Measurements from ENCODE around the gene BAX.

BAX gene

DNA sequence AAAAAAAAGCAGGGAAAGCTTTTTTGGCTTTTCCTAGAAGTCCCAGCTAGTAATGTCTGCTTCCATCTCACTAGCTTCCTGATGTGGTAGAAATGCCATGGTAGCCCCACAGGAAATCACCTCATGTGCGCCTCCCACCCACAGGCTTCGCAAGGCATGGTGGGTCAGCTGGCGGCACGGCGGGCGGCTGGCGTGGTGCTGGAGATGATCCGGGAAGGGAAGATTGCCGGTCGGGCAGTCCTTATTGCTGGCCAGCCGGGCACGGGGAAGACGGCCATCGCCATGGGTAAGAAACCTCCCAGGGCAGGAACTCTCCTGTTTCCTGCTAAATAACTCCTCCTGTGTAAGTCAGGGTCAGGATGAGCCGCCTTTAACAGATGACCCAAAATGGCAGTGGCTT lies 49.5 kb downstream of the BAX start:
- peaks cover 3% of the 10 kb centered on the region; the same call in 1 of the 2 replicates for H3K36me3 ChIP-seq (replicated peaks; ENCODE audit: insufficient read depth, low read length)

DNA sequence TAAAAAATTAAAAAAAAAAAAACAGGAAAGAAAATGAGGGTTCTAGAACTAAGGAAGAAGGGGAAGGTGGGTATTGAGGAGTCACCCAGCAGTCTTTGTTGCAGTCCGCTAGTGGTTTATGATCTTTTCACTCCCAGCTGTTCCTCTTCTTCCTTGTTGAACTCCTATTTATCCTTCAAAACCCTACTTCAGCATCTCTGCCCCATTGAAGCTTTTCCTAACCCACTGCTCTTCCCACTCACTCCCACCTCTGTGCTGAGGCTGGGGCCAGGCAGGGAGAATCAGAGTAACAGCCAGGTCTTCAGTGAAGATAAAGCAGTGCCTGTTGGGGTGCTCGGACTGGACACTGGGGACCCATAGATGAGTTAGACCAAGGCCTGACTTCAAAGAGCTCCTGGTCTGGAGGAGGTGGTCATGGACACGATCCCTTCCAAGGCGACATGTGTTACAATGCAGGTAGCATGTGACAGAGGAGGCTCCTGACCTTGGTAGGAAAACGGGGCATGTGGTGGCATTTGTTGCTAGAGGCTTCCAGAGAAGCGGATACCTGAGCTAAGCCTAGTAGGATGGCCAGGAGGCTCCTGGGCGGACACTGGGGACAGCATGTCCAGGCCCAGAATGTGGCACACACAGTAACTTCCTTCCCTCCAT lies 50.4 kb downstream of the BAX start:
- H4K20me1 ChIP-seq (ENCODE audit: insufficient read depth, low read length) = no peaks in the 10 kb centered on the region

More for the DNA sequence above, 49.5 kb downstream of the BAX start:
- H3K4me3 ChIP-seq (ENCODE audit: low read length) = no peak overlapping the region
- no peaks in the 10 kb centered on the region for H3K9me2 ChIP-seq (replicated peaks; ENCODE audit: insufficient read depth, low read length)
- TF ChIP-seq EZH2 (optimal IDR thresholded peaks at IDR 0.05; ENCODE audit: low read depth, low read length) (no peak), EZH2phosphoT487 (IDR thresholded peaks at IDR 0.05; ENCODE audit: low read length) (no peak)
- TF ChIP-seq, protein P1, sequence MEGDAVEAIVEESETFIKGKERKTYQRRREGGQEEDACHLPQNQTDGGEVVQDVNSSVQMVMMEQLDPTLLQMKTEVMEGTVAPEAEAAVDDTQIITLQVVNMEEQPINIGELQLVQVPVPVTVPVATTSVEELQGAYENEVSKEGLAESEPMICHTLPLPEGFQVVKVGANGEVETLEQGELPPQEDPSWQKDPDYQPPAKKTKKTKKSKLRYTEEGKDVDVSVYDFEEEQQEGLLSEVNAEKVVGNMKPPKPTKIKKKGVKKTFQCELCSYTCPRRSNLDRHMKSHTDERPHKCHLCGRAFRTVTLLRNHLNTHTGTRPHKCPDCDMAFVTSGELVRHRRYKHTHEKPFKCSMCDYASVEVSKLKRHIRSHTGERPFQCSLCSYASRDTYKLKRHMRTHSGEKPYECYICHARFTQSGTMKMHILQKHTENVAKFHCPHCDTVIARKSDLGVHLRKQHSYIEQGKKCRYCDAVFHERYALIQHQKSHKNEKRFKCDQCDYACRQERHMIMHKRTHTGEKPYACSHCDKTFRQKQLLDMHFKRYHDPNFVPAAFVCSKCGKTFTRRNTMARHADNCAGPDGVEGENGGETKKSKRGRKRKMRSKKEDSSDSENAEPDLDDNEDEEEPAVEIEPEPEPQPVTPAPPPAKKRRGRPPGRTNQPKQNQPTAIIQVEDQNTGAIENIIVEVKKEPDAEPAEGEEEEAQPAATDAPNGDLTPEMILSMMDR (IDR thresholded peaks at IDR 0.05; ENCODE audit: low read length) = no peak
- H3K4me2 ChIP-seq (ENCODE audit: low read depth, low read length) = no peak overlapping the region
- H3K27ac ChIP-seq (ENCODE audit: low read length) = no peak overlapping the region
- no peaks in the 10 kb centered on the region for H4K20me1 ChIP-seq (ENCODE audit: insufficient read depth, low read length)
- H3K9me3 ChIP-seq (replicated peaks; ENCODE audit: insufficient read depth, low read length) = no peaks in the 10 kb centered on the region
- no peak for DNase-seq
- no peaks in the 10 kb centered on the region for H3F3A ChIP-seq (ENCODE audit: insufficient read depth, low read length)
- H3K27me3 ChIP-seq (replicated peaks; ENCODE audit: insufficient read depth, low read length) = no peaks in the 10 kb centered on the region
- H3K79me2 ChIP-seq (ENCODE audit: low read length) = peaks cover 7% of the 10 kb centered on the region
- no peak overlapping the region for H3K9ac ChIP-seq (ENCODE audit: low read length)
- no peaks in the 10 kb centered on the region for H3K4me1 ChIP-seq (ENCODE audit: low read length)
- H2AFZ ChIP-seq (ENCODE audit: low read length) = no peak overlapping the region

DNA sequence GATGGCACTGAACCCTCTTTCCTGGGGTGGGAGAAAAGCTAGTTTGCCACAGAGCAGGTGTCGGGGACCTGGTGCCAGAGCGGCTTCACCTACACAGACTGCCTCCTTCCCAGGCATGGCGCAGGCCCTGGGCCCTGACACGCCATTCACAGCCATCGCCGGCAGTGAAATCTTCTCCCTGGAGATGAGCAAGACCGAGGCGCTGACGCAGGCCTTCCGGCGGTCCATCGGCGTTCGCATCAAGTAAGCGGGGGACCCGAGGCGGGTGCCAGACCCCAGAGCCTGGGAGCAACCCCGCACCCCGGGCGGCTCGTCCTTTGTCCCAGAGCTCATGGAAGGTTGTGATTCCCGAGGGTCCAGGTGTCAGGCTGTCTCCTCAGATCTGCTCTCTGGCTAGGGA lies 52.2 kb downstream of the BAX start:
- no peaks in the 10 kb centered on the region for H3K79me2 ChIP-seq (ENCODE audit: low read length)
- no peaks in the 10 kb centered on the region for H3K9me3 ChIP-seq (replicated peaks; ENCODE audit: insufficient read depth, low read length)
- H4K20me1 ChIP-seq (ENCODE audit: insufficient read depth, low read length) = no peaks in the 10 kb centered on the region
- no peak overlapping the region for H3K4me2 ChIP-seq (ENCODE audit: low read depth, low read length)
- no peak overlapping the region for H3K27ac ChIP-seq (ENCODE audit: low read length)
- DNase-seq = no peak
- H3K9ac ChIP-seq (ENCODE audit: low read length) = no peak overlapping the region
- no peak overlapping the region for H3K4me3 ChIP-seq (ENCODE audit: low read length)
- H3K4me1 ChIP-seq (ENCODE audit: low read length) = no peaks in the 10 kb centered on the region
- no peaks in the 10 kb centered on the region for H3F3A ChIP-seq (ENCODE audit: insufficient read depth, low read length)
- H2AFZ ChIP-seq (ENCODE audit: low read length) = no peak overlapping the region
- TF ChIP-seq EZH2 (optimal IDR thresholded peaks at IDR 0.05; ENCODE audit: low read depth, low read length) (no peak), EZH2phosphoT487 (IDR thresholded peaks at IDR 0.05; ENCODE audit: low read length) (no peak)
- TF ChIP-seq, protein P1 (IDR thresholded peaks at IDR 0.05; ENCODE audit: low read length) = no peak
- no peaks in the 10 kb centered on the region for H3K9me2 ChIP-seq (replicated peaks; ENCODE audit: insufficient read depth, low read length)
- no peaks in the 10 kb centered on the region for H3K27me3 ChIP-seq (replicated peaks; ENCODE audit: insufficient read depth, low read length)
- H3K36me3 ChIP-seq (replicated peaks; ENCODE audit: insufficient read depth, low read length) = peaks cover 3% of the 10 kb centered on the region; the same call in 1 of the 2 replicates

More for the DNA sequence above, 50.4 kb downstream of the BAX start:
- no peak for DNase-seq
- Histone ChIP-seq H3K4me3 (ENCODE audit: low read length) (no peak overlapping the region), H2AFZ (ENCODE audit: low read length) (no peak overlapping the region), H3K27ac (ENCODE audit: low read length) (no peak overlapping the region), H3K9me3 (replicated peaks; ENCODE audit: insufficient read depth, low read length) (no peaks in the 10 kb centered on the region), H3K9ac (ENCODE audit: low read length) (no peak overlapping the region), H3K36me3 (replicated peaks; ENCODE audit: insufficient read depth, low read length) (peaks cover 3% of the 10 kb centered on the region; the same call in 1 of the 2 replicates), H3K4me2 (ENCODE audit: low read depth, low read length) (no peak overlapping the region), H3K4me1 (ENCODE audit: low read length) (no peaks in the 10 kb centered on the region), H3K79me2 (ENCODE audit: low read length) (no peaks in the 10 kb centered on the region; the same call in 1 of the 2 replicates), H3K9me2 (replicated peaks; ENCODE audit: insufficient read depth, low read length) (no peaks in the 10 kb centered on the region), H3K27me3 (replicated peaks; ENCODE audit: insufficient read depth, low read length) (no peaks in the 10 kb centered on the region), H3F3A (ENCODE audit: insufficient read depth, low read length) (no peaks in the 10 kb centered on the region)
- TF ChIP-seq EZH2 (optimal IDR thresholded peaks at IDR 0.05; ENCODE audit: low read depth, low read length) (no peak), EZH2phosphoT487 (IDR thresholded peaks at IDR 0.05; ENCODE audit: low read length) (no peak)
- TF ChIP-seq, protein P1 (IDR thresholded peaks at IDR 0.05; ENCODE audit: low read length) = no peak
